SIG-M5 (cell line): Measurements from ENCODE around the gene NYNRIN.
"Not testable (repeated sequence)": the region's sequence is repeated elsewhere in the genome, so short reads cannot be mapped to it uniquely, and the experiment has no call there.

ENCODE experiments used
- DNase-seq: peaks from one replicate; lab custom pipeline; 2025; lab: John Stamatoyannopoulos, UW

NYNRIN gene

DNA sequence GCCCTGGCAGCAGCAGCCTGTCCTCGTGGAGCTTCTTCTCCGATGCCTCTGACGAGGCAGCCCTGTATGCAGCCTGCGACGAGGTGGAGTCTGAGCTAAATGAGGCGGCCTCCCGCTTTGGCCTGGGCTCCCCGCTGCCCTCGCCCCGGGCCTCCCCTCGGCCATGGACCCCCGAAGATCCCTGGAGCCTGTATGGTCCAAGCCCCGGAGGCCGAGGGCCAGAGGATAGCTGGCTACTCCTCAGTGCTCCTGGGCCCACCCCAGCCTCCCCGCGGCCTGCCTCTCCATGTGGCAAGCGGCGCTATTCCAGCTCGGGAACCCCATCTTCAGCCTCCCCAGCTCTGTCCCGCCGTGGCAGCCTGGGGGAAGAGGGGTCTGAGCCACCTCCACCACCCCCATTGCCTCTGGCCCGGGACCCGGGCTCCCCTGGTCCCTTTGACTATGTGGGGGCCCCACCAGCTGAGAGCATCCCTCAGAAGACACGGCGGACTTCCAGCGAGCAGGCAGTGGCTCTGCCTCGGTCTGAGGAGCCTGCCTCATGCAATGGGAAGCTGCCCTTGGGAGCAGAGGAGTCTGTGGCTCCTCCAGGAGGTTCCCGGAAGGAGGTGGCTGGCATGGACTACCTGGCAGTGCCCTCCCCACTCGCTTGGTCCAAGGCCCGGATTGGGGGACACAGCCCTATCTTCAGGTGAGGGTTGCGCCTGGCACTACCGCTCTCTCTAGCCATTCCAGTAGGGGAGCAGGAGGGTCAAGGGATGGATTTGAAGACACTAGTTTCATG, 28.7 kb upstream of the NYNRIN start:
- DNase-seq: no peak

DNA sequence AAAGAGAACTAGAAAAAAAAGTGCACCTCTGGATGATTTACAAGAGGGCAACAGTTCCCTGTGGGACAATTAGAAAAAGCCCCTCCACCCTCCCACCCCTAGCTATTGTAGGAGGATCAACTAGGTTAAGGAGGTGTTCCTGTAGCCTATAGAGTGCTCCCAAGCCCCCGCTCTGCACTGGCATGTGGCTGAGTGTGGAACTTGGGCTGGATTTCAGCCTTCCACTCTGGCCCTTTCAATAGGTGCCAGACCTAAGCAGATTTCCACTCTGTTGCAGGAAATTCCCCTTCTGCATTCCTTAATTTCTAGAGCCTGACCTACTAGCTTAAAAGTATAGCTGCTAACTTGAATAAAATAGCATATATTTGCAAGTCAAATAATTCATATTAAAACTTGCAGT, 28.1 kb upstream of the NYNRIN start:
- DNase-seq: no peak

- not testable (repeated sequence) for DNase-seq
These were observed 27.2 kb upstream of the NYNRIN start for GRCh38 chr14:24371605-24372004.

GRCh38 chr14:24372701-24373416, 25.9 kb upstream of the NYNRIN start:
- DNase-seq: no peak

DNA sequence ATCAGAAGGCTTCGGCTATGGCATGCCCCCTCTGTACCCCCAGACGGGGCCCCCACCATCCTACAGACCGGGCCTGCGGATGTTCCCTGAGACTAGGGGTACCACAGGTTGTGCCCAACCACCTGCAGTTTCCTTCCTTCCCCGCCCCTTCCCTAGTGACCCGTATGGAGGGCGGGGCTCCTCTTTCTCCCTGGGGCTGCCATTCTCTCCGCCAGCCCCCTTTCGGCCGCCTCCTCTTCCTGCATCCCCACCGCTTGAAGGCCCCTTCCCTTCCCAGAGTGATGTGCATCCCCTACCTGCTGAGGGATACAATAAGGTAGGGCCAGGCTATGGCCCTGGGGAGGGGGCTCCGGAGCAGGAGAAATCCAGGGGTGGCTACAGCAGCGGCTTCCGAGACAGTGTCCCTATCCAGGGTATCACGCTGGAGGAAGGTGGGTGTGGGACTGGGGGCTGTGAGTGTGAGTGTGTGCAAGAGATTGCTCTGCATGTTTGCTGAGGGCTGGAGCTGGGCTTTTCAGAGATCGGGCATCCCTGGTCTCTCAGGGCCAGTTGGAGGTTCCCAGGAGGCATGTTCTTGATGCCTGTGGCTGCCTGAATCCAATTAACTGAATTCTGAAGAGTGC, 22.2 kb upstream of the NYNRIN start:
- no peak for DNase-seq

DNA sequence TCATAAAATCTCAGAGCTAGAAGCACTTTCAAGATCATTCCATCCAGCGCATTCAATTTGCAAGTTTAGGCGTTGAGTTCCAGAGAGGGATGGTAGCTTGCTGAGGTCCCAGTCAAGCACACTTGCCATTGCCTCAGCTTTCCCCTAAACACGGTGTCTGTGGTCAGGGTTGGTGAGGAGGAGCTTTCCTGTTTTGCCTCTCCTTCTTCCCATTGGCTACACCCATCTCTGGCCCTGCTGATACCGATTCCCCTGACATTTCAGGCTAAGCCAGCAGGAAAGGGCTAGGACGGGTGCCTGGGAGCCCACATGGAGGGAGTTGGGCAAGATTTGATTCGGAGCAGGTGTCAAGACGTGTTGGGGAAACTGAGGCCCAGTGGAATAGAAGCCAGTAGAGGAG, 21.7 kb upstream of the NYNRIN start:
- no peak for DNase-seq

DNA sequence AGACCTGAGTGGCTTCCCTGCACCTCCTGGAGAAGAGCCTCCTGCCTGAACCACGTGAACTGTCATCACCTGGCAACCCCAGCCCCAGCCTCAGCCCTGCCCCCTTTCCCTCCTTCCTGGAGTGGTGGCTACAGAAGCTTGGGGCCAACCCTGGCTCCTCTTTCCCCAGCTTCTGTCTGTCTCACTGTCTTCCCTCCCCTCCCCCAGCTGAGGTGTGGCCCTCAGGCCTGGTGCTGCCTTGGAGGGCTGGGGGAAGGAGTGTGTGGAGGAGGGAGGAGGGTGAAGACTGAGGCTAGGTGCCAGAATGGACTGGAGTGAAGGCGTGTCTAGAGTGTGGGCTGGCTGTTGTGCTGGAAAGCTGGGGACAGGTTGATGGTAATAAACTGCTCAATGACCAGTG, 21.1 kb upstream of the NYNRIN start:
- DNase-seq: no peak

GRCh38 chr14:24378327-24378726, 20.5 kb upstream of the NYNRIN start:
- no peak for DNase-seq

- no peak for DNase-seq
These were observed 19.6 kb upstream of the NYNRIN start for GRCh38 chr14:24378981-24379906.

- DNase-seq: no peak
These were observed 18.7 kb upstream of the NYNRIN start for GRCh38 chr14:24379907-24380730.

DNA sequence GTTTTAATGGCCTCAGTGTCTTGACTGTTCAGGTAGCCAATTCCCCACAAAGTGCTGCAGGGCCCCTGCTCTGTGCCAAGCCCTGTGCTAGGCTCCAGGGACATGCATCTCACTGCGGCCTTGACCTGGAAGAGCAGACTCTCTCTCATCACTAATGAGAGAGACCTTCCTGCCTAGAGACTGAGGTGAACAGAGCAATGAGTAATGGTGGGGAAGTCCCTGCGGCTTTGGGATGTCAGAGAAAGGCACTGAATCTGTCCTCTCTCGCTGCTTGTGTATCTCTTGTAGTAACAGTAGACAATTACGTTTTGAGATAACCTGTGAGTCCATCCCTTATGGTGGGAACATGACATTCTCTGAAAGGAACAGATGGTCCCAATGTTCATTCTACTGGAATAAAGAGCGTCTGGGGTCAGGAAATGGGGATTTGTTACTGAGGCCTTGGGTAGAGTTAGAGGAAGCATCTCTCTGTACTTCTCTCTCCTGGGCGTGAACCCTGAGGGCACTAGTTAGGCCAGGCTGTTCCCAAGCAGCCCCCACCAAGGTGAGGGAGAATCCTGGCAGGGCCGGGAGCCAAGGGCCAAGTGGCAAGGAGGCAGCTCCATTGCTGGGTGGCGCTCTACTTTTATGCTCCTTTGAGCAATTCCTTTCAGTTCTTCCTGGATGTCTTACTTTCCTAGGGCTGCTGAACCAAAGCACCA, 17.3 kb upstream of the NYNRIN start:
- no peak for DNase-seq

- no peak for DNase-seq
These were observed 16.8 kb upstream of the NYNRIN start for GRCh38 chr14:24382064-24382371.

GRCh38 chr14:24384169-24384568, 14.6 kb upstream of the NYNRIN start:
- no peak for DNase-seq

DNA sequence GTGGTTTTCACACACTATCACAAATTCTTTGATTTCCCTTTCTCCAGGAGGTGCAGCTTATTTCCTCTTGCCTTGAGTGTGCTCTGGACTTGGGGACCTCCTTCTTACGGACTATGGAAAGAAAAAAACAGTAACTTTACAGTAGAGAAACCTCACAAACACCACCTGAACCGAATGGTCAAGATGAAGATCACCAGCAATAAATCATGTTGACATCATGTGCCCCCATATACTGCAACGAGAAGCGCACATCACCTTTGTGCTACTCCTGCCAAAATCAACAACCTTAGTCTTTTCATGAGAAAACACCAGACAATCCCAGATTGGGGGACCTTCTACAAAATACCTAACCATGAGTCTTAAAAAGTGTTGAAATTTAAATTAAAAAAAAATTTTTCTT, 13.3 kb upstream of the NYNRIN start:
- DNase-seq: no peak

DNA sequence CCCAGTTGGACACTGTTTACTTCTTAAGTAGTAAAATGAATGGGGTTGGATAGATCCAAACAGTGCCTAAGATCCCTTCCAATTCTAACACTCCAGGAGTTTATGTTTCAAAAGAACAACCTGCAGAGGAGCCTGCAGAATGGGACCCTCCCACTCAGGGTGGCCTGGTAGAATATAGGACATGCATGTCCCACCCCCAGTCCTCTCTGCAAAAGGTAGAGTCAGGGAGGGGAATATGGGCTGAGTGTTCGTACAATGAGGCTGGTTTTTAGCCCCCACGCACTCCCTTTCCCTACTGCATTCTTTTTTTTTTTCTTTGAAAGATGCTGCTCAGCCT, 11.8 kb upstream of the NYNRIN start:
- no peak for DNase-seq

- not testable (repeated sequence) for DNase-seq
These were observed 11.2 kb upstream of the NYNRIN start for GRCh38 chr14:24387579-24387978.

GRCh38 chr14:24388474-24389179, 10.2 kb upstream of the NYNRIN start:
- DNase-seq: no peak

GRCh38 chr14:24389226-24389848, 9.5 kb upstream of the NYNRIN start:
- no peak for DNase-seq

DNA sequence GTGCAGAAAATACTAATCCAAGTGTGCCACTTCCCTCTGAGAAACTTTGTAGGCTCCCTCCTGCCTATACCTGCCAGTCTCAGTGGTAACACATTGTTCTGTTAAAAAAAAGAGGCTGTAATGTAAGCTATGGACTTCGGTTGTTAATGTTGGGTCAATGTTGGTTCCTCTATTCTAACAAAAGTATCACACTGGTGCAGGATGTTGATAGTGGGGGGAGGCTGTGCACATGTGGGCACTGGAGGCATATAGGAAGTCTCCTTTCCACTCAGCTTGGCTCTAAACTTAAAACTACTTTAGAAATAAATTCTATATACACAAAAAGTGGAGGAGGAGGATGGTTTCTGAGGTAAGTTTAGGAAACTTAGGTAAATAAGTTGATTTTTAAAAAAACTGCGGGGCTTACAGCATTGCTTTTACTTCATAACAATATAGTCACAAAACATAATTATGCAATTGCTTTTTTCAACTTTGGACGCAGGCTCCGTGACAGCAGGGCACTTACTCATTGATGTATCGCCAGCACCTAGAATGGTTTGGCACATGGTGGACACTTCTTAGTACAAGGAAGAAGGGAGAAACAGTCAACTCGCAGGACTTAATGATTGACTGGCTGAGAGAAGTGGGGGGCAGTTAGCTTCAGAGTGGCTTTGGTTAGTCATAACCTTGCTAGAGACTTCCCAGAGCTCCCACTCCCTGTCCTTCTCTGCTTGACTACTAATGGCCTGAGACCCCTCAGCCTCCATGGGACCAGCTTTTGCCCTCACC, 7.9 kb upstream of the NYNRIN start:
- no peak for DNase-seq
